Sigmoid colon (tissue), 3 donors: ENCODE data around the gene CHCHD10.

Source experiments
- CTCF ChIP-seq, 4 experiments: fragments of 450-650 bp in 3 of 4; fragments of 200-600 bp in 1 of 4; IDR thresholded peaks; one replicate each; pipeline ENCODE4 v1.5.1; 2016 to 2019; ENCODE audit warnings: antibody characterized with exemption in 4 of 4, mild to moderate bottlenecking in 3 of 4, moderate library complexity in 2 of 4
- POLR2A ChIP-seq, 2 donors: fragments of 450-650 bp; IDR thresholded peaks; one replicate each; pipeline ENCODE4 v1.6.1; 2016; ENCODE audit warnings: antibody characterized with exemption in 2 of 2, mild to moderate bottlenecking in 2 of 2, moderate library complexity in 2 of 2

- no peak for TF ChIP-seq CTCF (IDR thresholded peaks at IDR 0.05)
- TF ChIP-seq POLR2A (IDR thresholded peaks at IDR 0.05) = no peak
Measured at GRCh38 chr22:23772649-23773473, 5.1 kb upstream of the CHCHD10 start, which contains the start of gene MMP11.
